GM12864 (cell line): Measurements from ENCODE around the gene RAB1B.
"Not testable (repeated sequence)": the region's sequence is repeated elsewhere in the genome, so short reads cannot be mapped to it uniquely, and the experiment has no call there.

Source experiments
- DNase-seq: peaks from one replicate; pipeline ENCODE4 v3.0.0-alpha.2; 2011; ENCODE audit warnings: low read depth
- H3K4me3 ChIP-seq: 2 replicates; pipeline ENCODE4 v1.5.1; 2011; ENCODE audit warnings: mild to moderate bottlenecking, low read depth, low read length, control low read depth
- CTCF ChIP-seq: IDR thresholded peaks from 2 replicates; pipeline ENCODE4 v1.5.1; 2011; ENCODE audit warnings: low read depth, mild to moderate bottlenecking, moderate library complexity, low read length, control low read depth, inconsistent platforms; ENCODE audit errors: missing control alignments

The RAB1B gene

GRCh38 chr11:66272596-66272995 is 4.2 kb downstream of the RAB1B start:
- H3K4me3 ChIP-seq: no peak overlapping the region
- DNase-seq: no peak
- no peak for TF ChIP-seq CTCF

- no peak overlapping the region for H3K4me3 ChIP-seq
- no peak for DNase-seq
- TF ChIP-seq CTCF: no peak
Measured at GRCh38 chr11:66274219-66274618, 5.8 kb downstream of the RAB1B start.

- no peak for DNase-seq
Measured at GRCh38 chr11:66275396-66275795, 7.0 kb downstream of the RAB1B start.

GRCh38 chr11:66275984-66276612 is 7.7 kb downstream of the RAB1B start:
- DNase-seq: no peak

More at GRCh38 chr11:66275396-66275795, 7.0 kb downstream of the RAB1B start:
- no peak overlapping the region for H3K4me3 ChIP-seq
- TF ChIP-seq CTCF: no peak

GRCh38 chr11:66276619-66277018 is 8.2 kb downstream of the RAB1B start:
- DNase-seq, H3K4me3 ChIP-seq: not testable (repeated sequence)

More at GRCh38 chr11:66275984-66276612, 7.7 kb downstream of the RAB1B start:
- TF ChIP-seq CTCF: no peak
- H3K4me3 ChIP-seq: no peak overlapping the region

GRCh38 chr11:66277064-66277463 is 8.6 kb downstream of the RAB1B start:
- not testable (repeated sequence) for H3K4me3 ChIP-seq, DNase-seq

- no peak for DNase-seq
- no peak within 1 kb of the TSS for H3K4me3 ChIP-seq
- TF ChIP-seq CTCF: no peak
Measured at GRCh38 chr11:66277471-66278362, 9.3 kb downstream of the RAB1B start, which contains the start of gene CNIH2. Gene CNIH2, plus strand, starts transcription at chr11:66278175. Its CDS starts 282 bp downstream, at chr11:66278457.
